HEK293 (cell line): Measurements from ENCODE around the gene ITGA5.
A peak's percentile ranks its signal among the peaks of the same experiment; 100 is the strongest.

Source experiments
- CTCF ChIA-PET: fragments of 350-600 bp; formaldehyde crosslinking; extraction: SDS; loops from one replicate; lab custom pipeline; 2021; ENCODE audit warnings: antibody characterized with exemption; lab: Yijun Ruan, JAX
- POLR2A ChIA-PET: fragments of 300-600 bp; formaldehyde crosslinking; extraction: SDS; loops from one replicate; lab custom pipeline; 2020; ENCODE audit warnings: antibody characterized with exemption, inconsistent platforms; lab: Yijun Ruan, JAX
- H3K27ac ChIP-seq: fragments of 200-500 bp; sonication (Bioruptor generic); 2 replicates; pipeline ENCODE4 v1.5.1; 2014; ENCODE audit warnings: low read depth, low read length, control low read depth, inconsistent platforms; ENCODE audit errors: extremely low read depth
- H3K36me3 ChIP-seq, 2 experiments: fragments of 200-500 bp in 1 of 2; sonication (Bioruptor generic) in 1 of 2; 1 replicate in 1 of 2; 2 replicates in 1 of 2; pipeline ENCODE4 v1.5.1; 2014 to 2017; ENCODE audit warnings: inconsistent platforms in 2 of 2, low read length in 2 of 2; ENCODE audit not compliant: control insufficient read depth in 2 of 2, insufficient read depth in 1 of 2
- H3K4me1 ChIP-seq: fragments of 200-500 bp; sonication (Bioruptor generic); 2 replicates; pipeline ENCODE4 v1.5.1; 2014; ENCODE audit warnings: mild to moderate bottlenecking, low read length, inconsistent platforms; ENCODE audit not compliant: control insufficient read depth, insufficient read depth
- H3K4me3 ChIP-seq: 2 replicates; pipeline ENCODE4 v1.5.1; 2011; ENCODE audit warnings: low read depth, mild to moderate bottlenecking, control low read depth, low read length, moderate library complexity
- H3K9me3 ChIP-seq: fragments of 200-500 bp; sonication (Bioruptor generic); 2 replicates; pipeline ENCODE4 v1.5.1; 2014; ENCODE audit warnings: low read depth, low read length, inconsistent platforms; ENCODE audit not compliant: control insufficient read depth, insufficient read depth
- GLIS2 ChIP-seq: fragments of 450-650 bp; formaldehyde crosslinking; IDR thresholded peaks from 2 replicates; pipeline ENCODE4 v1.5.1; 2016; ENCODE audit warnings: missing biosample characterization, missing genetic modification characterization
- INSM2 ChIP-seq: fragments of 450-650 bp; formaldehyde crosslinking; IDR thresholded peaks from 2 replicates; pipeline ENCODE4 v1.5.1; 2016; ENCODE audit warnings: missing biosample characterization, missing genetic modification characterization
- KLF9 ChIP-seq: fragments of 450-650 bp; formaldehyde crosslinking; IDR thresholded peaks from 2 replicates; pipeline ENCODE4 v1.5.1; 2016; ENCODE audit warnings: missing biosample characterization, missing genetic modification characterization, low read depth
- MYNN ChIP-seq: fragments of 450-650 bp; formaldehyde crosslinking; IDR thresholded peaks from 2 replicates; pipeline ENCODE4 v1.5.1; 2016; ENCODE audit warnings: missing biosample characterization, missing genetic modification characterization, borderline replicate concordance
- OSR2 ChIP-seq: fragments of 450-650 bp; formaldehyde crosslinking; IDR thresholded peaks from 2 replicates; pipeline ENCODE4 v1.5.1; 2016; ENCODE audit warnings: missing biosample characterization, missing genetic modification characterization
- PRDM1 ChIP-seq: fragments of 450-650 bp; formaldehyde crosslinking; IDR thresholded peaks from 2 replicates; pipeline ENCODE4; 2016; ENCODE audit warnings: missing biosample characterization, missing genetic modification characterization
- SCRT1 ChIP-seq: fragments of 450-650 bp; formaldehyde crosslinking; IDR thresholded peaks from 2 replicates; pipeline ENCODE4 v1.5.1; 2016; ENCODE audit warnings: missing biosample characterization, missing genetic modification characterization, borderline replicate concordance
- ZBTB10 ChIP-seq: fragments of 450-650 bp; formaldehyde crosslinking; IDR thresholded peaks from 2 replicates; pipeline ENCODE4 v1.5.1; 2016; ENCODE audit warnings: missing biosample characterization, missing genetic modification characterization
- ZBTB20 ChIP-seq: fragments of 450-650 bp; formaldehyde crosslinking; IDR thresholded peaks from 2 replicates; pipeline ENCODE4 v1.5.1; 2016; ENCODE audit warnings: missing biosample characterization, missing genetic modification characterization
- ZBTB26 ChIP-seq: fragments of 450-650 bp; formaldehyde crosslinking; optimal IDR thresholded peaks from 2 replicates; pipeline ENCODE3; 2016; ENCODE audit warnings: missing biosample characterization, mild to moderate bottlenecking, missing genetic modification characterization
- ZBTB7A ChIP-seq: fragments of 450-650 bp; formaldehyde crosslinking; IDR thresholded peaks from 2 replicates; pipeline ENCODE4 v1.5.1; 2016; ENCODE audit warnings: low read depth, missing biosample characterization, missing genetic modification characterization
- ZNF140 ChIP-seq: fragments of 450-650 bp; formaldehyde crosslinking; IDR thresholded peaks from 2 replicates; pipeline ENCODE4 v1.5.1; 2016; ENCODE audit warnings: missing biosample characterization, missing genetic modification characterization
- ZNF146 ChIP-seq: fragments of 450-650 bp; formaldehyde crosslinking; IDR thresholded peaks from 2 replicates; pipeline ENCODE4 v1.5.1; 2016; ENCODE audit warnings: missing biosample characterization, missing genetic modification characterization
- ZNF211 ChIP-seq: fragments of 450-650 bp; formaldehyde crosslinking; IDR thresholded peaks from 2 replicates; pipeline ENCODE4 v1.5.1; 2016; ENCODE audit warnings: low read depth, missing biosample characterization, missing genetic modification characterization
- ZNF335 ChIP-seq: fragments of 450-650 bp; formaldehyde crosslinking; conservative IDR thresholded peaks from 2 replicates; pipeline ENCODE4 v1.5.1; 2016; ENCODE audit warnings: missing biosample characterization, missing genetic modification characterization
- ZNF341 ChIP-seq: fragments of 450-650 bp; formaldehyde crosslinking; IDR thresholded peaks from 2 replicates; pipeline ENCODE4; 2016; ENCODE audit warnings: low read depth, missing biosample characterization, missing genetic modification characterization
- ZNF37A ChIP-seq: fragments of 450-650 bp; IDR thresholded peaks from 2 replicates; pipeline ENCODE4 v1.5.1; 2018; ENCODE audit warnings: missing biosample characterization, missing genetic modification characterization
- ZNF398 ChIP-seq: fragments of 450-650 bp; formaldehyde crosslinking; IDR thresholded peaks from 2 replicates; pipeline ENCODE4 v1.5.1; 2017; ENCODE audit warnings: missing biosample characterization, missing genetic modification characterization
- ZNF426 ChIP-seq: fragments of 450-650 bp; formaldehyde crosslinking; IDR thresholded peaks from 2 replicates; pipeline ENCODE4 v1.5.1; 2017; ENCODE audit warnings: missing biosample characterization, missing genetic modification characterization, mild to moderate bottlenecking, inconsistent platforms, moderate library complexity
- ZNF521 ChIP-seq: fragments of 450-650 bp; formaldehyde crosslinking; IDR thresholded peaks from 2 replicates; pipeline ENCODE4 v1.5.1; 2017; ENCODE audit warnings: missing biosample characterization, mild to moderate bottlenecking, missing genetic modification characterization
- ZNF610 ChIP-seq: fragments of 450-650 bp; formaldehyde crosslinking; IDR thresholded peaks from 2 replicates; pipeline ENCODE4 v1.5.1; 2016; ENCODE audit warnings: missing biosample characterization, missing genetic modification characterization, borderline replicate concordance
- ZNF624 ChIP-seq: fragments of 450-650 bp; formaldehyde crosslinking; IDR thresholded peaks from 2 replicates; pipeline ENCODE4 v1.5.1; 2017; ENCODE audit warnings: missing biosample characterization, missing genetic modification characterization
- ZNF626 ChIP-seq: fragments of 450-650 bp; sonication (Bioruptor Pico); formaldehyde crosslinking; IDR thresholded peaks from 2 replicates; pipeline ENCODE4 v1.5.1; 2018; ENCODE audit warnings: missing biosample characterization, missing genetic modification characterization, inconsistent platforms
- ZNF692 ChIP-seq: fragments of 450-650 bp; formaldehyde crosslinking; IDR thresholded peaks from 2 replicates; pipeline ENCODE4 v1.5.1; 2016; ENCODE audit warnings: missing biosample characterization, missing genetic modification characterization
- ZNF701 ChIP-seq: fragments of 450-650 bp; formaldehyde crosslinking; IDR thresholded peaks from 2 replicates; pipeline ENCODE4 v1.5.1; 2016; ENCODE audit warnings: missing biosample characterization, missing genetic modification characterization
- ZNF777 ChIP-seq: fragments of 450-650 bp; formaldehyde crosslinking; IDR thresholded peaks from 2 replicates; pipeline ENCODE4 v1.5.1; 2017; ENCODE audit warnings: missing biosample characterization, missing genetic modification characterization, borderline replicate concordance
- ZXDB ChIP-seq: fragments of 450-650 bp; formaldehyde crosslinking; IDR thresholded peaks from 2 replicates; pipeline ENCODE4 v1.5.1; 2016; ENCODE audit warnings: missing biosample characterization, missing genetic modification characterization

Gene ITGA5

GRCh38 chr12:54418441-54419087, 502 bp downstream of the ITGA5 start (continued):
- no peak for TF ChIP-seq ZNF626 (tag by site-specific recombination)
- peak; percentile 4 for TF ChIP-seq ZBTB26 (tag by site-specific recombination)
- TF ChIP-seq ZBTB7A (tag by site-specific recombination), result peak; percentile 12
- no peak for TF ChIP-seq ZNF610
- no peak for TF ChIP-seq SCRT1 (tag by site-specific recombination)
- no peak for TF ChIP-seq ZNF701 (tag by site-specific recombination)

- ChIA-PET POLR2A (interaction anchor here (0.7 to 1.4 kb wide), 5 partner anchors 8 to 18 kb away, joined by 3 to 6 read pairs (median 4); no protein-coding TSS in a partner anchor), CTCF (interaction anchor here (0.6 to 14.5 kb wide), 9 partner anchors 9 to 204 kb away, joined by 3 to 227 read pairs (median 4); no protein-coding TSS in a partner anchor)
- peak overlapping the region; percentile 78; the same call in 1 of the 2 replicates for H3K27ac ChIP-seq
- peak; percentile 9; the same call in 1 of the 2 replicates for TF ChIP-seq GLIS2 (tag by site-specific recombination)
- no peak for TF ChIP-seq OSR2 (tag by site-specific recombination)
- peak; percentile 78 for TF ChIP-seq PRDM1 (tag by site-specific recombination)
- no peak for TF ChIP-seq ZNF211 (tag by site-specific recombination)
- no peak for TF ChIP-seq ZNF701 (tag by site-specific recombination)
- TF ChIP-seq ZNF426 (tag by site-specific recombination), result no peak
- TF ChIP-seq ZBTB10 (tag by site-specific recombination), result 0 out of 2 replicates have a peak, but pooled peaks have one; percentile 13
- TF ChIP-seq ZNF146, result no peak
- TF ChIP-seq ZNF692 (tag by site-specific recombination), result no peak
- TF ChIP-seq MYNN (tag by site-specific recombination), result no peak
- TF ChIP-seq ZNF341 (tag by site-specific recombination), result peak; percentile 38; the same call in 1 of the 2 replicates
- TF ChIP-seq ZXDB, result no peak
- TF ChIP-seq ZNF777, result no peak
- TF ChIP-seq ZNF37A (tag by site-specific recombination), result no peak
- no peak for TF ChIP-seq ZNF140 (tag by site-specific recombination)
- no peak for TF ChIP-seq ZNF624 (tag by site-specific recombination)
- TF ChIP-seq ZBTB20, result peak; percentile 53
- peak; percentile 35; the same call in 1 of the 2 replicates for TF ChIP-seq ZNF398 (tag by site-specific recombination)
- no peak for TF ChIP-seq INSM2 (tag by site-specific recombination)
- no peak for TF ChIP-seq ZNF521 (tag by site-specific recombination)
- TF ChIP-seq ZNF335 (tag by site-specific recombination), result 0 out of 2 replicates have a peak, but pooled peaks have one; percentile 1
- peak; percentile 64 for TF ChIP-seq KLF9 (tag by site-specific recombination)
Measured at GRCh38 chr12:54417712-54418440, 1.2 kb downstream of the ITGA5 start.

More at GRCh38 chr12:54417712-54418440, 1.2 kb downstream of the ITGA5 start:
- peaks cover 11% of the 10 kb centered on the region for H3K4me1 ChIP-seq
- peak overlapping the region; percentile 74 for H3K4me3 ChIP-seq
- no peaks in the 10 kb centered on the region for H3K36me3 ChIP-seq
- H3K9me3 ChIP-seq, result no peaks in the 10 kb centered on the region
